Chondrocyte (in vitro differentiated cells): ENCODE results near the gene ABHD17C. TPM values are rescaled to one million over a fixed set of nuclear protein-coding genes. Genes with fewer than 3 reads are reported as not detected.

Source experiments
- DNase-seq: peaks from one replicate; pipeline ENCODE4 v3.0.0; 2021; ENCODE audit warnings: mixed read lengths, low spot score
- H3K27ac Mint-ChIP-seq: one replicate; pipeline ENCODE4 v1.8.0; 2021; ENCODE audit warnings: mild to moderate bottlenecking, moderate library complexity, mixed read lengths; ENCODE audit not compliant: unreplicated experiment
- H3K27me3 Mint-ChIP-seq: 2 replicates; pipeline ENCODE4 v1.8.0; 2021; ENCODE audit warnings: low read depth, mixed read lengths
- H3K36me3 Mint-ChIP-seq: 2 replicates; pipeline ENCODE4 v1.8.0; 2021; ENCODE audit warnings: low read depth, mixed read lengths
- H3K4me1 Mint-ChIP-seq: 2 replicates; pipeline ENCODE4 v1.8.0; 2021; ENCODE audit warnings: low read depth, mild to moderate bottlenecking, mixed read lengths
- H3K4me3 Mint-ChIP-seq: one replicate; pipeline ENCODE4 v1.8.0; 2021; ENCODE audit warnings: mild to moderate bottlenecking, moderate library complexity, mixed read lengths; ENCODE audit not compliant: unreplicated experiment
- H3K9me3 Mint-ChIP-seq: 2 replicates; pipeline ENCODE4 v1.8.0; 2021; ENCODE audit warnings: low read depth, mixed read lengths
- CTCF ChIP-seq: fragments of 200-600 bp; sonication (generic); IDR thresholded peaks from 2 replicates; pipeline ENCODE4 v1.5.0; 2021; ENCODE audit warnings: antibody characterized with exemption, mild to moderate bottlenecking, moderate library complexity
- total RNA-seq: library from RNA; stranded (reverse); gene quantifications from 3 replicates; pipeline ENCODE4 v1.2.1, GENCODE V29; 2021

The ABHD17C gene
- total RNA-seq, 1 donor from 2014 or later, result 8.0 TPM

GRCh38 chr15:80668546-80669236 lies 26.4 kb upstream of the ABHD17C start:
- DNase-seq, result no peak
- no peak for TF ChIP-seq CTCF
- peaks cover under 1% of the 10 kb centered on the region for H3K4me1 Mint-ChIP-seq
- peaks cover 3% of the 10 kb centered on the region for H3K9me3 Mint-ChIP-seq
- H3K36me3 Mint-ChIP-seq, result no peaks in the 10 kb centered on the region
- no peak overlapping the region for H3K27ac Mint-ChIP-seq
- peaks cover 2% of the 10 kb centered on the region for H3K27me3 Mint-ChIP-seq
- no peak overlapping the region for H3K4me3 Mint-ChIP-seq

DNA sequence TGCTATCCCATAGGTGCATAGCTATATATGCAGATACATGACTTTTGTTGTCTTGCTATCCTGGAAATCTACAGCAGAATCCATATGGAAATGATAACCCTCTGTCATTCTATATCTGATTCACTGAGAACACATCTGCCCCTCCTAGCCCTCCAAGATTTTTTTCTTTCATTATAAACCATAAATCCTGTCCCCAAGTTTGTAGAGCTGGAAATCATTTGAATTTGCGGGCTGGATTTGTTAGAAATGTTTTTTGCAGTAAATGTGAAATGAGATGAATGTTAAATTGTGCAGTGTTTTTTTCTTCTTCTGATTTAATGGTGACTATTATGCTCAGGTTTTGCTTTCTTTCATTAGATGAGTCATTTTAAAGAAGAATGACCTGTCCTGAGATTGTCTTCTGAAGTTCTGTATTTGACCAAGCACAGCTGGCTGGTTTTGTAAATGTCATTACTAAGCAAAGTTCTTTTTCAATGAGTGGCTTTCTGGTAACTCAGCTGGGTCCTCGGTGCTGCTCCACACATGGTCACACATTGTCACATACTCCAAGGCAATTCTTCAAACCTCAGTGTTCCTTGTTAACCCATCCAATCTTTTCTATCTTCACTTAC lies 25.3 kb upstream of the ABHD17C start:
- no peak for DNase-seq
- H3K4me3 Mint-ChIP-seq, result no peak overlapping the region
- H3K9me3 Mint-ChIP-seq, result peaks cover 3% of the 10 kb centered on the region
- H3K27ac Mint-ChIP-seq, result no peak overlapping the region
- peaks cover 9% of the 10 kb centered on the region for H3K4me1 Mint-ChIP-seq
- peaks cover 2% of the 10 kb centered on the region for H3K27me3 Mint-ChIP-seq
- no peaks in the 10 kb centered on the region for H3K36me3 Mint-ChIP-seq
- TF ChIP-seq CTCF, result no peak

DNA sequence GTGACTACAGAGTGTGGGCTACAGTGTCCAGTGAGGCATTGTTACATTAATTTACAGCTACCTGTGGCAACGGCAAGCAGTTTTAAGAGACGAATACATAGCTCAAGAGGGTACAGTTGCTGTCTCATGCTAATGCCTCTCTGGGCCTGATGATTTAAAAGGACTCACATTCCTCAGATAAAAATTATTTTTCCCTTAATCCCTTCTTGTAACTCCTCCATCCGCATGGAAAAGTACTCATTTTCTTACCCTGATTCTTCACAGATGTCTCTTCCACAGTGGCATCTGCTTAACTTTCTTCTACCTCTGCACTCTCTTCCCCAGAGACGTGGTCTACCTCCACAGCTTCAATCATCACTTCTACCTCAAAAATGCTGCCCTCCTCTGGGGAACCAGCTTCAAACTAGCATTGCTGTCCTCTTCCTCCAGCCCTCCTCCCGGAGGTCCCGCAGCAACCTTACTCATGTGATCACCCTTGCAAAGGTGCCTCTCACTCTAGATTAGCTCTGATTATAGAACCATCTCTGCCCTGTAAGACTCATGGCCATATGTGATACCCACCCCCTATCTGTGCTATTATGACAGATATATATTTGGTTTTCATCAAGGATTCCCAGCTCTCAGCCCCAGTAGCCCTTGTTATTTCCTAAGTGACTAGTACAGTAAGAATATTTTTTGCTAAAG lies 21.4 kb upstream of the ABHD17C start:
- Mint-ChIP-seq H3K9me3 (peaks cover 3% of the 10 kb centered on the region), H3K27ac (no peak overlapping the region), H3K27me3 (peaks cover 9% of the 10 kb centered on the region), H3K4me3 (no peak overlapping the region), H3K4me1 (peaks cover 9% of the 10 kb centered on the region), H3K36me3 (no peaks in the 10 kb centered on the region)
- no peak for TF ChIP-seq CTCF
- no peak for DNase-seq

DNA sequence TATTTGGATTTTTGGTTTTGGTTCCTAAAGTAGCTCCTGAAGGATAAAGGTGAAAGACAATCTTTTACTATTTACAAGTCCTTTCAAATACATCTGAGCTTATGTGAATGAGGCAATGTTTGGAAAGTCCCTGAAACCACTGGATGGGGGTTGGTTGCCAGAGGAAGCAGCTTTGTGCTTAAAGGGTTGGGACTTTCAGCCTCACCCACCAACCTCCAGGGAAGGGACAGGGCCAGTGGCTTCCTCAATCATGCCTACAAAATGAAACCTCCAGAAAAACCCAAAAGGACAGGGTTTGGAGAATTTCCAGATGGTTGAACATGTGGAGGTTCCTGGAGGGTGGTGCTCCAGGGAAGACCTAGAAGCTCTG lies 20.9 kb upstream of the ABHD17C start:
- peaks cover 3% of the 10 kb centered on the region for H3K9me3 Mint-ChIP-seq
- H3K27me3 Mint-ChIP-seq, result peaks cover 9% of the 10 kb centered on the region
- H3K4me3 Mint-ChIP-seq, result no peak overlapping the region
- H3K4me1 Mint-ChIP-seq, result peaks cover 9% of the 10 kb centered on the region
- H3K27ac Mint-ChIP-seq, result no peak overlapping the region
- no peaks in the 10 kb centered on the region for H3K36me3 Mint-ChIP-seq
- DNase-seq, result no peak
- TF ChIP-seq CTCF, result no peak

GRCh38 chr15:80677041-80677440 lies 18.1 kb upstream of the ABHD17C start:
- Mint-ChIP-seq H3K36me3 (no peaks in the 10 kb centered on the region), H3K9me3 (no peaks in the 10 kb centered on the region), H3K4me1 (peaks cover 9% of the 10 kb centered on the region), H3K27ac (no peak overlapping the region), H3K27me3 (peaks cover 13% of the 10 kb centered on the region), H3K4me3 (no peak overlapping the region)
- no peak for TF ChIP-seq CTCF
- no peak for DNase-seq
